ENCODE measurements around the gene PRKN. TPM values are rescaled to one million over a fixed set of nuclear protein-coding genes. Genes with fewer than 3 reads are reported as not detected.

The PRKN gene
- total RNA-seq, 1 donor from 2014 or later, result 5.7 TPM

- Mint-ChIP-seq H3K4me1 (ENCODE audit: low read depth) (peaks cover 42% of the 10 kb centered on the region), H3K27ac (ENCODE audit: unreplicated experiment) (no peak overlapping the region), H3K27me3 (ENCODE audit: low read depth) (no peaks in the 10 kb centered on the region), H3K9me3 (ENCODE audit: low read depth) (no peaks in the 10 kb centered on the region), H3K36me3 (ENCODE audit: low read depth) (no peaks in the 10 kb centered on the region), H3K4me3 (ENCODE audit: unreplicated experiment) (no peak overlapping the region)
- TF ChIP-seq, protein P1, sequence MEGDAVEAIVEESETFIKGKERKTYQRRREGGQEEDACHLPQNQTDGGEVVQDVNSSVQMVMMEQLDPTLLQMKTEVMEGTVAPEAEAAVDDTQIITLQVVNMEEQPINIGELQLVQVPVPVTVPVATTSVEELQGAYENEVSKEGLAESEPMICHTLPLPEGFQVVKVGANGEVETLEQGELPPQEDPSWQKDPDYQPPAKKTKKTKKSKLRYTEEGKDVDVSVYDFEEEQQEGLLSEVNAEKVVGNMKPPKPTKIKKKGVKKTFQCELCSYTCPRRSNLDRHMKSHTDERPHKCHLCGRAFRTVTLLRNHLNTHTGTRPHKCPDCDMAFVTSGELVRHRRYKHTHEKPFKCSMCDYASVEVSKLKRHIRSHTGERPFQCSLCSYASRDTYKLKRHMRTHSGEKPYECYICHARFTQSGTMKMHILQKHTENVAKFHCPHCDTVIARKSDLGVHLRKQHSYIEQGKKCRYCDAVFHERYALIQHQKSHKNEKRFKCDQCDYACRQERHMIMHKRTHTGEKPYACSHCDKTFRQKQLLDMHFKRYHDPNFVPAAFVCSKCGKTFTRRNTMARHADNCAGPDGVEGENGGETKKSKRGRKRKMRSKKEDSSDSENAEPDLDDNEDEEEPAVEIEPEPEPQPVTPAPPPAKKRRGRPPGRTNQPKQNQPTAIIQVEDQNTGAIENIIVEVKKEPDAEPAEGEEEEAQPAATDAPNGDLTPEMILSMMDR (IDR thresholded peaks at IDR 0.05), result no peak
- DNase-seq (ENCODE audit: low spot score), result no peak
Observed at GRCh38 chr6:162118706-162119105, 608.9 kb downstream of the PRKN start.

DNA sequence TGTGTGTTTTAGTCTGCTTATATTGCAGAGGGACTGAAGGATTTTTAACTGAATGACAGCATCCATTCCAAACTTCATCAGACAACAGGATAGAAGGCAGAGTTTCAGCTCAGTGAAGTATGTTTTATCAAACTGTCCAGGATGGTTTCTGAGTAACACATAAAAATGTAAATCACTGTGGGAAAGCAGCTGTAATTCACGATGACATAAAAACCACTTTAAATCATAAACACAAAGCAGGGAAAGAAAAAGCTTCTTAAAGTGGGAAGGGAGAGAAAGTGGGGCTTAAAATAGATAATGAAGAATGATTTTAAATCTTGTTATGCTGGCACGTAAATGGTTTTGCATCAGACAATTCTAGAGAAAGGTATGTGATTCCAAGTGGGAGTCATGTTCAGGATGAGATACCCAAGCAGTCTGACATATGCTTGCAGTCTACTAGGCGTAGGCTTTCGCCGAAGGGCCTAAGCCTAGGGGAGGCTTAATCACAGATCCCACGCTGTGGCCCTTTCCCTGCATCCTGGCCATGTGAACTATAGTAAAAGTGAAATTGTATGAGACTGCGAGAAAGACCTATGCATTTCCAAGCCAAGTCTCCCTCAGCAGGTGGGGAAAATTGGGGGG lies 610.6 kb downstream of the PRKN start:
- Mint-ChIP-seq H3K36me3 (ENCODE audit: low read depth) (peaks cover 1% of the 10 kb centered on the region), H3K27ac (ENCODE audit: unreplicated experiment) (no peak overlapping the region), H3K9me3 (ENCODE audit: low read depth) (peaks cover 5% of the 10 kb centered on the region), H3K27me3 (ENCODE audit: low read depth) (no peaks in the 10 kb centered on the region), H3K4me1 (ENCODE audit: low read depth) (peaks cover 42% of the 10 kb centered on the region), H3K4me3 (ENCODE audit: unreplicated experiment) (no peak overlapping the region)
- TF ChIP-seq, protein P1 (IDR thresholded peaks at IDR 0.05), result no peak
- DNase-seq (ENCODE audit: low spot score), result no peak

DNA sequence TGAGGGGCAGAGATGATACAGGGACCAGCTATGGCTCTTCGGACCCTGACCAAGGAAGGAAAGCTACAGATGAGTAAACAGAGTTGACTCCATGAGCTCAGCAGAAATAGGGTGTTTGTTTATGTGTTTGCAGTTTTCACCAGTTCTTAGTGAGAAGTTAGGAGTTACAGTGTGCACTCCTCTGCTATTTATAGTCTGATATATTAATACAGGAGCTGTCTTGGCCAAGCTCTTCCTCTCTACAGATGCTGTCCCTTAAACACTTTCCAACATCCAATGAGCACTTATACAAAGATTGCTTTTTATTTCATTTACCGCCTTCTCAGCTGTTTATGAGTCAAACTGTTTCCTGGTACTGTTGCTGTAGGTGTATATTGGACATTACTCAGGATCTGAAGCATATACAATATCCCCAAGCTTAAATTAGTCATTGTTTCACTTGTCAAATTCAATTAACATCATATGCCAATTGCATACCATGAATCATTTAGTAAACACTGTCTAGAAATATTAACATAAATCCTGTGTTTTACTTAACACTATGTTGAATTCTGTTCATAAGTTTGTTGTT lies 618.0 kb downstream of the PRKN start:
- no peak for DNase-seq (ENCODE audit: low spot score)
- H3K4me3 Mint-ChIP-seq (ENCODE audit: unreplicated experiment), result no peak overlapping the region
- H3K4me1 Mint-ChIP-seq (ENCODE audit: low read depth), result peaks cover 21% of the 10 kb centered on the region
- H3K27ac Mint-ChIP-seq (ENCODE audit: unreplicated experiment), result peak overlapping the region; percentile 37
- TF ChIP-seq, protein P1 (IDR thresholded peaks at IDR 0.05), result no peak
- peaks cover 1% of the 10 kb centered on the region for H3K36me3 Mint-ChIP-seq (ENCODE audit: low read depth)
- peaks cover 5% of the 10 kb centered on the region for H3K9me3 Mint-ChIP-seq (ENCODE audit: low read depth)
- no peaks in the 10 kb centered on the region for H3K27me3 Mint-ChIP-seq (ENCODE audit: low read depth)

- Mint-ChIP-seq H3K27ac (ENCODE audit: unreplicated experiment) (no peak overlapping the region), H3K4me3 (ENCODE audit: unreplicated experiment) (no peak overlapping the region), H3K9me3 (ENCODE audit: low read depth) (no peaks in the 10 kb centered on the region), H3K27me3 (ENCODE audit: low read depth) (no peaks in the 10 kb centered on the region), H3K4me1 (ENCODE audit: low read depth) (peaks cover 21% of the 10 kb centered on the region), H3K36me3 (ENCODE audit: low read depth) (no peaks in the 10 kb centered on the region)
- no peak for DNase-seq (ENCODE audit: low spot score)
- TF ChIP-seq, protein P1 (IDR thresholded peaks at IDR 0.05), result no peak
Observed at GRCh38 chr6:162108041-162108440, 619.5 kb downstream of the PRKN start.

- peak overlapping the region; percentile 90 for H3K27ac Mint-ChIP-seq (ENCODE audit: unreplicated experiment)
- H3K4me3 Mint-ChIP-seq (ENCODE audit: unreplicated experiment), result no peak overlapping the region
- peaks cover 12% of the 10 kb centered on the region for H3K9me3 Mint-ChIP-seq (ENCODE audit: low read depth)
- peaks cover 18% of the 10 kb centered on the region for H3K4me1 Mint-ChIP-seq (ENCODE audit: low read depth)
- TF ChIP-seq, protein P1 (IDR thresholded peaks at IDR 0.05), result no peak
- no peaks in the 10 kb centered on the region for H3K27me3 Mint-ChIP-seq (ENCODE audit: low read depth)
- peaks cover 3% of the 10 kb centered on the region for H3K36me3 Mint-ChIP-seq (ENCODE audit: low read depth)
- no peak for DNase-seq (ENCODE audit: low spot score)
Observed at GRCh38 chr6:162100096-162100495, 627.5 kb downstream of the PRKN start.
